ENCODE results near the gene FGF14.

The FGF14 gene

GRCh38 chr13:102309110-102309509 lies 92.7 kb downstream of the FGF14 start:
- peak; percentile 82 for DNase-seq

- no peak for DNase-seq
Measured at GRCh38 chr13:102302534-102302933, 99.3 kb downstream of the FGF14 start.

- DNase-seq = no peak
Measured at GRCh38 chr13:102300379-102300778, 101.5 kb downstream of the FGF14 start.

GRCh38 chr13:102299366-102299765 lies 102.5 kb downstream of the FGF14 start:
- no peak for DNase-seq

GRCh38 chr13:102298051-102298450 lies 103.8 kb downstream of the FGF14 start:
- no peak for DNase-seq

- DNase-seq = no peak
Measured at GRCh38 chr13:102295316-102296048, 106.4 kb downstream of the FGF14 start.

GRCh38 chr13:102294407-102295018 lies 107.3 kb downstream of the FGF14 start:
- DNase-seq = no peak

- DNase-seq = peak; percentile 9
Measured at GRCh38 chr13:102293723-102294122, 108.1 kb downstream of the FGF14 start.

GRCh38 chr13:102291587-102292218 lies 110.1 kb downstream of the FGF14 start:
- no peak for DNase-seq

GRCh38 chr13:102289606-102290005 lies 112.2 kb downstream of the FGF14 start:
- DNase-seq = no peak

GRCh38 chr13:102286326-102286725 lies 115.5 kb downstream of the FGF14 start:
- DNase-seq = no peak

- no peak for DNase-seq
Measured at GRCh38 chr13:102280366-102280765, 121.5 kb downstream of the FGF14 start.

- DNase-seq = no peak
Measured at GRCh38 chr13:102277286-102277685, 124.6 kb downstream of the FGF14 start.

GRCh38 chr13:102276404-102276803 lies 125.4 kb downstream of the FGF14 start:
- DNase-seq = no peak

- no peak for DNase-seq
Measured at GRCh38 chr13:102275969-102276368, 125.9 kb downstream of the FGF14 start.

GRCh38 chr13:102273111-102273510 lies 128.7 kb downstream of the FGF14 start:
- no peak for DNase-seq

GRCh38 chr13:102267191-102267590 lies 134.7 kb downstream of the FGF14 start:
- DNase-seq = no peak

GRCh38 chr13:102261809-102262208 lies 140.0 kb downstream of the FGF14 start:
- no peak for DNase-seq

GRCh38 chr13:102261316-102261715 lies 140.5 kb downstream of the FGF14 start:
- no peak for DNase-seq

- DNase-seq = no peak
Measured at GRCh38 chr13:102260256-102260655, 141.6 kb downstream of the FGF14 start.

GRCh38 chr13:102255409-102255808 lies 146.4 kb downstream of the FGF14 start:
- no peak for DNase-seq

GRCh38 chr13:102251817-102252216 lies 150.0 kb downstream of the FGF14 start:
- DNase-seq = no peak

- DNase-seq = no peak
Measured at GRCh38 chr13:102250448-102250847, 151.4 kb downstream of the FGF14 start.

- DNase-seq = no peak
Measured at GRCh38 chr13:102244607-102245227, 157.1 kb downstream of the FGF14 start.
